WI38 (cell line): ENCODE data around the gene CNNM3.

Experiments
- H3K4me3 ChIP-seq: 2 replicates; pipeline ENCODE4 v1.5.1; 2011; ENCODE audit warnings: low read depth, mild to moderate bottlenecking, control low read depth, low read length
- TF ChIP-seq, protein P1 (sequence below): IDR thresholded peaks from 2 replicates; pipeline ENCODE4 v1.5.1; 2012; ENCODE audit warnings: low read depth, mild to moderate bottlenecking, control low read depth, low read length

Gene CNNM3

DNA sequence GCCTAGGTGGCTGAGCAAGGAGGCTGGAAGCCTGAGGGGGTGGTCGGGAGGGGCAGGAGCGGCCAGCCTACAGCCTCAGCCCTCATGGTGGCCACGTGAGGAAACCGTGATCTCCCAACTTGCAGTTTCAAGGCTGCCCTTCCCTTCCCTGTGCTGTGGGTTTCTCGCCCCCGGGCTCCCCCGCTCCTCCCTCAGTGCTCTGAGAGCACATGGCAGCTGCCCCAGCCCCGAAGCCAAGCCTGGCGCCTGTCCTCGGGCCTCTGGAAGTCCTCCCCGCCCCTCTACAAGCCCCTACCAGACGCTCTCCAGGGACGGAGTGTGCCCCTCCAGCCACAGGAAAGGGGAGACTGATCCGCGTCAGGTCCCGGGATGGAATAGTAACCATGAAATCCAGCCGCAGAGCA, 28.3 kb downstream of the CNNM3 start:
- TF ChIP-seq, protein P1, sequence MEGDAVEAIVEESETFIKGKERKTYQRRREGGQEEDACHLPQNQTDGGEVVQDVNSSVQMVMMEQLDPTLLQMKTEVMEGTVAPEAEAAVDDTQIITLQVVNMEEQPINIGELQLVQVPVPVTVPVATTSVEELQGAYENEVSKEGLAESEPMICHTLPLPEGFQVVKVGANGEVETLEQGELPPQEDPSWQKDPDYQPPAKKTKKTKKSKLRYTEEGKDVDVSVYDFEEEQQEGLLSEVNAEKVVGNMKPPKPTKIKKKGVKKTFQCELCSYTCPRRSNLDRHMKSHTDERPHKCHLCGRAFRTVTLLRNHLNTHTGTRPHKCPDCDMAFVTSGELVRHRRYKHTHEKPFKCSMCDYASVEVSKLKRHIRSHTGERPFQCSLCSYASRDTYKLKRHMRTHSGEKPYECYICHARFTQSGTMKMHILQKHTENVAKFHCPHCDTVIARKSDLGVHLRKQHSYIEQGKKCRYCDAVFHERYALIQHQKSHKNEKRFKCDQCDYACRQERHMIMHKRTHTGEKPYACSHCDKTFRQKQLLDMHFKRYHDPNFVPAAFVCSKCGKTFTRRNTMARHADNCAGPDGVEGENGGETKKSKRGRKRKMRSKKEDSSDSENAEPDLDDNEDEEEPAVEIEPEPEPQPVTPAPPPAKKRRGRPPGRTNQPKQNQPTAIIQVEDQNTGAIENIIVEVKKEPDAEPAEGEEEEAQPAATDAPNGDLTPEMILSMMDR, result no peak
- H3K4me3 ChIP-seq, result no peak overlapping the region

DNA sequence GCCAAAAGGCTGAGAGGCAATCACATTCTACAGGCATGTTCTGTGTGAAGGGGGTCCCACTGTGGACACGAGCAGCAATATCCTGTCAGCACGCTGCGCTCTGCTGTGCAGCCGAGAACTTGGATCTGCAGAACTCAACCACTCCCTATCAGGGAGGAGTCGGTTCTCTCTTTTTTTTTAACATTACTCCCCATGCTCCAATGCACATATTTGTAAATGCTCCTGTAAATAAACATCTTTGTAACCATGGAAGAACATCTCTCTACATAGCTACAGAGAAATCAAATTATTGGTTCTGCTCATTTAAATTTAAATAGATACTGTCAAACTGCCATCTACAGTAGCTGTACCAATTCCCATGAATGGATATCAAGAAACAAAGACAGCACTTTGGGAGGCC, 30.8 kb downstream of the CNNM3 start:
- TF ChIP-seq, protein P1, result no peak

DNA sequence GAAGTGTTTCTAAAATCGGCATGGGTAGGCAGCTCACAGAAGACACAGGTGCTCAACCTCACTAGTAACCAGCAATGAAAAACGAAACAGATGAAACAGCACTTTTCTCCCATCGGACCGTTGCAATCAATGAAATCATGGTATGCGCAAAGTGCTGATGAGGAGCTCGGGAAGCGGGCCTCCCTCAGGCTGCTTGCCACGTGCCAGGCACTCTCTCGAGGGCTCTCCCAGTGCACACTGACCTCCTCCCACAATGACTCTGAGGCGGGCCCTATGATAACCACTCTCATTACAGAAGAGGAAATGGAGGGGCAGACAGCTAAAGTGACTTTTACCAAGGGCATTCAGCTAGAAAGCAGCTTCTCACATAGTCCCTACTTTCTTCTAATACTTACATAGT, 31.5 kb downstream of the CNNM3 start:
- H3K4me3 ChIP-seq, result no peak overlapping the region
- TF ChIP-seq, protein P1, result no peak

More for the DNA sequence above, 30.8 kb downstream of the CNNM3 start:
- H3K4me3 ChIP-seq, result no peak overlapping the region

DNA sequence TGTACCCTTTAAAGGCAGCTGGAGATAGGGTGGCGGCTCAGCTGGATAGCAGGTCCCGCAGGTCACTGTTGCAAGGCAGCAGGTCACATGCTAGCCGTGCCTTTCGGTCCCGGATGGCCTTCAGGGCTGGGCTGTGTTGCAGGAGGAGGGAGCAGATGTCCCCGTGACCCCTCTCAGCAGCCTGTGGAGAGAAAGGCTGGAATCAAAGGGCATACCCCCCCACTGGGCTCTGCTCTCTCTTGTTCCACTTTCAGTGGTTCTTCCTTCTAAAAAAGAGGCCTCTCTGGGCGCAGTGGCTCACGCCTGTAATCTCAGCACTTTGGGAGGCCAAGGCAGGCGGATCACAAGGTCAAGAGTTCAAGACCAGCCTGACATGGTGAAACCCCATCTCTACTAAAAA, 32.2 kb downstream of the CNNM3 start:
- no peak overlapping the region for H3K4me3 ChIP-seq
- TF ChIP-seq, protein P1, result no peak

DNA sequence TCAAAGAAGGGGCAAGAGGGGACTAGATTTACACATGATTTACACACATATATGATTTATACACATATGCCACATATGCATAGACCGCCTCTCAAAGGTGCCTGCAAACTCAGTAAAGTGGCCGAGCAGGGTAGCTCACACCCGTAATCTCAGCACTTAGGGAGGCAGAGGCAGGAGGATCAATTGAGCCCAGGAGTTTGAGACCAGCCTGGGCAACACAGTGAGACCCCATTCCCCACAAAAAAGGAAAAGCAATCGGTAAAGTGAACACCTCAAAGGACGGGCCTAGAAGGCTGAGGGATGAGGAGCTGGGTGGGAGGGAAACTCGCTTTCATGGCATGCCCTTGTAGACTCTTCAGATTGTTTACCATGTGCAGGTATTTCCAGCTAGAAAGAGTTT, 36.6 kb downstream of the CNNM3 start:
- H3K4me3 ChIP-seq, result no peak overlapping the region
- TF ChIP-seq, protein P1, result no peak

DNA sequence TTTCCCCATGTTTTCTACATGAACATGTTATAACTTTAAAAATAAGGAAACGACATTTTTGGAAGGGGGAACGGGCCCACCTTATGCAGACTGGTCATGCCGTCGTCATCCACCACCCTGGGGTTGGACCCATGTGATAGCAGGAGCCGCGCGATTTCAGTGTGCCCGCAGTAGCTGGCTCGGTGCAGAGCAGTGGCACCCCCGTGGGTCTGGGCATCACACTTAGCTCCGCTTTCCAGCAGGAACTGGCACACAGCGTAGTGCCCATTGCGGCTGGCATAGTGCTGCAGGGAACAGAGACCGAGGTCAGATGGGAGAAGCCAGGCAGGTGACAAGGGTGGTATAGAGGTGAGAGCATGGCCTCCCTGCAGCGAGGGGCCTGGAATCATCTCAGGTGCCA, 37.3 kb downstream of the CNNM3 start:
- TF ChIP-seq, protein P1, result no peak

DNA sequence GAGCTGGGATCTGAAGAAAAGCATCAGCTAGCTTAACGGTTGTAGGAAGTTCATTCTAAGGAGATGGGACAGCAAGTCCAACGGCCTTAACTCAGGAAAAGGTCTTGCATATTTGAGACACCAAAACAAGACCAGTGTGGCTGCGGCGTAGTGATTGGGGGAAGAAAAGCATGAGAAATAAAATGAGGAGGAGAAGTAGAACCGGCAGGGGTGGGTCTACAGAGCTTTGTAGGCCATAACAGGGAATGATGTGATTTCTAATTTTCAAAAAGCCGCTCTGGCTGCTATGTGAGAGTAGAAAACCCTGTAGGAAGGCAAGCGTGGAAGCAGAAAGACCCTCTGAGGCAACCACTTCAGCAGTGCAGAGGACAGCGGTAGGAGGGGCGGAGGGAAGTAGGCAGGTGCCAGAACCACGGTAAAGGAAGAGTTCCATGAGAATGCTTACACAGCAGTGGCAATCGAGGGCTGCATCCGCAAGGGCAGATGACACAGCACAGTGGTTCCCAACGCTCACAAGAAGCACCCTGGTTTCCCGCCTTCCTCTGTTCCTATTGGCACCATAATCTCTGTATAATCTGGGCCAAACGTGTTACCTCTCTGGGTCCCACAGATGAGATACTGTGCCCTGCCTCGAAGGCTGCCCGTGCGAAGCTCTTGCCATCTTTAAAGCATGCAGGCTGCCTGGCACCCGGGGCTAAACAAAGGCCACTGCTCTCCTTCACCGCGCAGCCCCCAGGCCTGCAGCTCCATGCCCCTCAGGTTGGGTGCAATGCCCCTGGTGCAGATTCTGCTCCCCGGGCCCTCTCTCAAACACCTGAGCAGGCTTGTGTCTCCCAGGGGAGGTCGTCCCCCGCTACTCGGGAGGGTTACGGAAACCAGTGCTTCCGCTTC, 41.0 kb downstream of the CNNM3 start:
- H3K4me3 ChIP-seq, result peak overlapping the region; percentile 81
- TF ChIP-seq, protein P1, result no peak

More for the DNA sequence above, 37.3 kb downstream of the CNNM3 start:
- no peak overlapping the region for H3K4me3 ChIP-seq
